Calu3 (cell line): ENCODE data around the gene GMNN. TPM values are rescaled to one million over a fixed set of nuclear protein-coding genes. Genes with fewer than 3 reads are reported as not detected.

Experiments used
- BruUV-seq: library from RNA; stranded (reverse); fragments of 400-500 nt; replicated peaks from 2 replicates; lab custom pipeline; 2021; lab: Mats Ljungman, UMichigan
- CTCF ChIA-PET: fragments of 300-600 bp; sonication (Branson Sonifier 250); formaldehyde crosslinking; loops from one replicate; lab custom pipeline; 2022; ENCODE audit warnings: antibody characterized with exemption; lab: Charles Lee
- DNase-seq: peaks from one replicate; pipeline ENCODE4 v3.0.0; 2022
- H3K27ac Mint-ChIP-seq: one replicate; pipeline ENCODE4 v1.8.0; 2022; ENCODE audit warnings: mixed read lengths; ENCODE audit not compliant: unreplicated experiment
- H3K27me3 Mint-ChIP-seq: one replicate; pipeline ENCODE4 v1.8.0; 2022; ENCODE audit warnings: mixed read lengths; ENCODE audit not compliant: unreplicated experiment
- H3K36me3 Mint-ChIP-seq: one replicate; pipeline ENCODE4 v1.8.0; 2022; ENCODE audit warnings: mild to moderate bottlenecking, moderate library complexity, mixed read lengths; ENCODE audit not compliant: insufficient read depth, unreplicated experiment
- H3K4me1 Mint-ChIP-seq: one replicate; pipeline ENCODE4 v1.8.0; 2022; ENCODE audit warnings: mild to moderate bottlenecking, low read depth, mixed read lengths; ENCODE audit not compliant: unreplicated experiment
- H3K4me3 Mint-ChIP-seq: one replicate; pipeline ENCODE4 v1.8.0; 2022; ENCODE audit warnings: mild to moderate bottlenecking, low read depth, moderate library complexity, mixed read lengths; ENCODE audit not compliant: unreplicated experiment
- H3K9me3 Mint-ChIP-seq: one replicate; pipeline ENCODE4 v1.8.0; 2022; ENCODE audit warnings: low read depth, mixed read lengths; ENCODE audit not compliant: unreplicated experiment
- intact Hi-C: fragments of 100-400 bp; cut with micrococcal nuclease; formaldehyde crosslinking; loops from one replicate; pipeline ENCODE4 v1.10.0; 2022; ENCODE audit not compliant: unreplicated experiment
- total RNA-seq: library from RNA; stranded (reverse); gene quantifications from 2 replicates; pipeline ENCODE4 v1.2.3, GENCODE V29; 2022
- TF ChIP-seq, protein P1 (sequence below): fragments of 200-600 bp; IDR thresholded peaks from one replicate; pipeline ENCODE4 v1.8.0; 2022; ENCODE audit warnings: antibody characterized with exemption; ENCODE audit not compliant: unreplicated experiment

The GMNN gene
- total RNA-seq, 1 experiment from 2014 or later: 200 TPM

- no peak overlapping the region for H3K4me3 Mint-ChIP-seq
- peaks cover 36% of the 10 kb centered on the region for H3K4me1 Mint-ChIP-seq
- no peaks in the 10 kb centered on the region for H3K36me3 Mint-ChIP-seq
- DNase-seq: no peak
- TF ChIP-seq, protein P1, sequence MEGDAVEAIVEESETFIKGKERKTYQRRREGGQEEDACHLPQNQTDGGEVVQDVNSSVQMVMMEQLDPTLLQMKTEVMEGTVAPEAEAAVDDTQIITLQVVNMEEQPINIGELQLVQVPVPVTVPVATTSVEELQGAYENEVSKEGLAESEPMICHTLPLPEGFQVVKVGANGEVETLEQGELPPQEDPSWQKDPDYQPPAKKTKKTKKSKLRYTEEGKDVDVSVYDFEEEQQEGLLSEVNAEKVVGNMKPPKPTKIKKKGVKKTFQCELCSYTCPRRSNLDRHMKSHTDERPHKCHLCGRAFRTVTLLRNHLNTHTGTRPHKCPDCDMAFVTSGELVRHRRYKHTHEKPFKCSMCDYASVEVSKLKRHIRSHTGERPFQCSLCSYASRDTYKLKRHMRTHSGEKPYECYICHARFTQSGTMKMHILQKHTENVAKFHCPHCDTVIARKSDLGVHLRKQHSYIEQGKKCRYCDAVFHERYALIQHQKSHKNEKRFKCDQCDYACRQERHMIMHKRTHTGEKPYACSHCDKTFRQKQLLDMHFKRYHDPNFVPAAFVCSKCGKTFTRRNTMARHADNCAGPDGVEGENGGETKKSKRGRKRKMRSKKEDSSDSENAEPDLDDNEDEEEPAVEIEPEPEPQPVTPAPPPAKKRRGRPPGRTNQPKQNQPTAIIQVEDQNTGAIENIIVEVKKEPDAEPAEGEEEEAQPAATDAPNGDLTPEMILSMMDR: no peak
- intact Hi-C loops: no loop called here
- no TSS peak for BruUV-seq
- no peak overlapping the region for H3K27ac Mint-ChIP-seq
- H3K27me3 Mint-ChIP-seq: no peaks in the 10 kb centered on the region
- CTCF ChIA-PET: interaction anchor here (0.8 kb wide), 1 partner anchor 9 kb away, joined by 3 read pairs; no protein-coding TSS in a partner anchor
- peaks cover 4% of the 10 kb centered on the region for H3K9me3 Mint-ChIP-seq
These were observed 57.3 kb downstream of the GMNN start for GRCh38 chr6:24831771-24832716.

DNA sequence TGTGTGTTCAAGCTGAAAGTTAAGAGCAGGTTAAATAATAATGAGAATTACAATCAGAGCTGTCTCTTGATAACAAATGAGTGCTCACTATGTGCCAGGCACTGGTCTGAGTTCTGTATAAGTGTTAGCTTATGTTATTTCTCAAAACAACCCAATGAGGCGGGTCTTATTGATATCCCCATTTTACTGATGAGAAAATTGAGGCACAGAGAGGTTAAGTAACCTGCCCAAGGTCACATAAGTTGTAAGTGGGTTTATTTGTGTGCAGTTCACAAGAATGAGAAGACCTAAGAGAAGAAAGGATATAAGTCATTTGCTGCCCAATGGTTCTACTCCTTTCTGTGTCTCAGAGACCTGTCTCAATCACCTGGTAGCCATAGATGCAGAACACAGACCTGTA is 58.1 kb downstream of the GMNN start:
- Mint-ChIP-seq H3K9me3 (peaks cover 4% of the 10 kb centered on the region), H3K4me1 (peaks cover 28% of the 10 kb centered on the region), H3K36me3 (no peaks in the 10 kb centered on the region), H3K4me3 (no peak overlapping the region), H3K27me3 (no peaks in the 10 kb centered on the region), H3K27ac (no peak overlapping the region)
- TF ChIP-seq, protein P1: no peak
- CTCF ChIA-PET: interaction anchor here (0.8 kb wide), 1 partner anchor 8 kb away, joined by 3 read pairs; no protein-coding TSS in a partner anchor
- no peak for DNase-seq
- no TSS peak for BruUV-seq
- intact Hi-C loops: no loop called here

DNA sequence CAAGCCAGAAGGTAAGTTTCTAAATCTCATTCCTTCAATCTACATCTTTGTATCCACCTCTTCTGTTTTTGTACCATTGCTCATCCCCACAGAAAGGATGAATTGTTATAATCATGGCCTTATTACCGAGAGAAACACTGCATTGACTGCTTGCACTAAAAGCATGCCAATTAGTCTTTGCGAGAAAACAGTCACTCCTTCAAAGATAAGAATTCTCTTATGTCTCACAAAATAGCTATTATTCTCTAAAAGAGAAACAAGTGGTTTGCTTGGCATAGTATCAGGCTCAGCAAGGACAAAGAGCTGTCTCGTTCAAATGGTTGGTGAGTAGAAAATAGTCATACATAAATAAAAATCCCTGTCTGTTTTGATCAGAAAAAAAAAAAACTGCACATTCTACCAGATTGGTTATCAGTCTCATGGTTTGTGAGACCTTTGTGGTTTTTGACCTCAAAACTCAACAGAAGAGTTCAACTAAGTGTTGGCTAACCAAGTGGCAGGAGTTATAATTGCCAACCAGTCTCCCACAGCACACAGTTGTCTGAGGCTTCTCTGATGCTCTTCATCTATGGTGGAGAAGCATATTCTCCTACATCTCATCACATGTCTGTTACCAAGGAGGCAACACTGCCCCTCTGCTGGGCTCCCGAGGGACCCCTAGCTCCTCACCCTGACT is 59.1 kb downstream of the GMNN start:
- Mint-ChIP-seq H3K36me3 (no peaks in the 10 kb centered on the region), H3K27me3 (no peaks in the 10 kb centered on the region), H3K27ac (no peak overlapping the region), H3K4me3 (no peak overlapping the region), H3K9me3 (peaks cover 4% of the 10 kb centered on the region), H3K4me1 (peaks cover 18% of the 10 kb centered on the region)
- BruUV-seq: no TSS peak
- CTCF ChIA-PET: interaction anchor here (1.0 kb wide), 2 partner anchors 154 to 184 kb away, joined by 3 read pairs; no protein-coding TSS in a partner anchor
- no peak for DNase-seq
- TF ChIP-seq, protein P1: no peak
- intact Hi-C loops: no loop called here

Other genes with a start within 250 kb of the GMNN start
- gene KIAA0319, start 128.7 kb upstream of the GMNN start, total RNA-seq: 4.3 and 4.5 TPM in 2 replicates
- 71.7 and 72.9 TPM in 2 replicates for gene TDP2, start 108.0 kb upstream of the GMNN start, total RNA-seq
- 74.5 and 78.9 TPM in 2 replicates for gene ACOT13, start 107.9 kb upstream of the GMNN start, total RNA-seq
- 334 and 370 TPM in 2 replicates for gene C6orf62, start 55.8 kb upstream of the GMNN start, total RNA-seq
- not detected in 2 replicates for gene ARMH2, start 24.0 kb downstream of the GMNN start, total RNA-seq
- gene RIPOR2, start 161.0 kb downstream of the GMNN start, total RNA-seq: 0.47 and 4.7 TPM in 2 replicates